Dendritic cell treated with granulocyte-macrophage colony-stimulating factor and Interleukin-4, amounts not matched to agents 40 ng/mL and 50 ng/mL, for 4 days (primary cell): ENCODE data around the gene KCTD2.
"Not testable (repeated sequence)": the region's sequence is repeated elsewhere in the genome, so short reads cannot be mapped to it uniquely, and the experiment has no call there.

ENCODE experiments used
- H3K27ac Mint-ChIP-seq: one replicate; pipeline ENCODE4 v1.8.0; 2022; ENCODE audit warnings: mild to moderate bottlenecking, mixed read lengths
- H3K27me3 Mint-ChIP-seq: one replicate; pipeline ENCODE4 v1.8.0; 2022; ENCODE audit warnings: mild to moderate bottlenecking, mixed read lengths
- H3K36me3 Mint-ChIP-seq: one replicate; pipeline ENCODE4 v1.8.0; 2022; ENCODE audit warnings: low read depth, mixed read lengths
- H3K4me1 Mint-ChIP-seq: one replicate; pipeline ENCODE4 v1.8.0; 2022; ENCODE audit warnings: low read depth, mixed read lengths
- H3K4me3 Mint-ChIP-seq: one replicate; pipeline ENCODE4 v1.8.0; 2022; ENCODE audit warnings: mild to moderate bottlenecking, moderate library complexity, mixed read lengths
- H3K9me3 Mint-ChIP-seq: one replicate; pipeline ENCODE4 v1.8.0; 2022; ENCODE audit warnings: mixed read lengths
- intact Hi-C: fragments of 100-400 bp; cut with micrococcal nuclease; formaldehyde crosslinking; loops from one replicate; pipeline ENCODE4 v1.15.0; 2022

KCTD2 gene

DNA sequence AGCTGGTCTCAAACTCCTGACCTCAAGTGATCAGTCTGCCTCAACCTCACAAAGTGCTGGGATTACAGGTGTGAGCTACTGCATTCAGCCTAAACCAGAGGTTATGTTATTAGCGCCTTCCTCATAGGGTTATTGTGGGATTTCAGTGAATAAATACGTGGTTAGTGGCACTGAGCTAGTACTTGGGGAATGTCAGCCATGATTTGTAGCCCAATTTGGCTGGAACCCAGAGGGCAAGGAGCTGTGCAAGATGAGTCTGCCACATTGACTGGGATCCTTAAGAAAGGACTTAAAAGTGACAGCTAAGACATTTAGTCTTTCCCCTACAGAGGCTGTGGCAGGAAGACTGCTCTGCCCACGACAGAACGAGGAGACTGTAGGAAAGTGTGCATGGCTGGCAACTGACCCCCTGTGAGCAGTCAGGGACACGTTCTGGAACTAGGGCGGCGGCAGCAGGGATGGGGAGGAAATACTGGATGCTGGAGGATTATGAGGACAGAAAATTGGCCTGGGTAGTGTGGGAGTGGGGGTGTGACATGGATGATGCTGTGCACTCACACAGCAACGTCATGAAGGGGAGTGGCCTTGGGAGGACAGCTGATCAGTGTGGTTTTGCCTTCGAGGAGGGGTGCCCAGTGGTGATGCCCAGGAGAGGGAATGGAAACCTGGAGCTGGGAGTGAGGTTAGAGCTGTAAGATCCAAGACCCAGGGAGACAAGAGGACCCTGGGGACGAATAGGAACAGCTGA, 14.9 kb upstream of the KCTD2 start:
- H3K4me3 Mint-ChIP-seq = peak overlapping the region; percentile 68

DNA sequence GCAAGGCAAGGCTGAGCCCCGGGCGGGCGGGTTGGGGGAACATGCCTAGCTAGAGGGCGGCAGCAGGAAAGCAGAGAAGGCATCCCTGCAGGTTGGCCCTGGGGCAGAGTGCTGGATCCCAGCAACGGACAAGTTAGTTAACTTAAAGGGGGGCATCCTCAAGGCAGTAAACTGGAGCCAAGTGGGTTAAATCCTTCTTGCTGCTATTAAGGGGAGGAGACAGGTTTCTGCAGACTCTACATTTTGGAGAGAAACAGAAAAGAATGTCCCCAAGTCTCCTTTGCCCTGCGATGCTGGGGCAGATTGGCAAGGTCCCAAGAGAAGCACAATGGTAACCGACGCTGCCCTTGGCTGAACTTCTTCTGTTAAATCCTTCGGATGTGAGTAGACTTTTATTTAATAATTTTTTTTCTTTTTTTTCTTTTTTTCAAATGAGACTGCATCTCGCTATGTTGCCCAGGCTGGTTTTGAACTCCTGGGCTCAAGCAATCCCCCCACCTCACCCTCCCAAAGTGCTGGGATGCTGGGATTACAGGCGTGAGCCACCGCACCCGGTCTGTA, 14.2 kb upstream of the KCTD2 start:
- intact Hi-C loops = loop anchor here (2.0 kb wide), 1 partner anchor 14 kb away; the partner anchor contains the start of genes ATP5PD and KCTD2
- H3K27me3 Mint-ChIP-seq = peaks cover 25% of the 10 kb centered on the region
- H3K4me1 Mint-ChIP-seq = peaks cover 42% of the 10 kb centered on the region
- peaks cover 14% of the 10 kb centered on the region for H3K9me3 Mint-ChIP-seq
- peak overlapping the region; percentile 48 for H3K27ac Mint-ChIP-seq
- H3K36me3 Mint-ChIP-seq = peaks cover 4% of the 10 kb centered on the region
- H3K4me3 Mint-ChIP-seq = peak overlapping the region; percentile 68

More for the DNA sequence above, 14.9 kb upstream of the KCTD2 start:
- H3K9me3 Mint-ChIP-seq = peaks cover 14% of the 10 kb centered on the region
- H3K27ac Mint-ChIP-seq = peak overlapping the region; percentile 48
- intact Hi-C loops = loop anchor here (2.0 kb wide), 1 partner anchor 15 kb away; the partner anchor contains the start of genes ATP5PD and KCTD2
- H3K4me1 Mint-ChIP-seq = peaks cover 43% of the 10 kb centered on the region
- H3K27me3 Mint-ChIP-seq = peaks cover 25% of the 10 kb centered on the region
- peaks cover 4% of the 10 kb centered on the region for H3K36me3 Mint-ChIP-seq

DNA sequence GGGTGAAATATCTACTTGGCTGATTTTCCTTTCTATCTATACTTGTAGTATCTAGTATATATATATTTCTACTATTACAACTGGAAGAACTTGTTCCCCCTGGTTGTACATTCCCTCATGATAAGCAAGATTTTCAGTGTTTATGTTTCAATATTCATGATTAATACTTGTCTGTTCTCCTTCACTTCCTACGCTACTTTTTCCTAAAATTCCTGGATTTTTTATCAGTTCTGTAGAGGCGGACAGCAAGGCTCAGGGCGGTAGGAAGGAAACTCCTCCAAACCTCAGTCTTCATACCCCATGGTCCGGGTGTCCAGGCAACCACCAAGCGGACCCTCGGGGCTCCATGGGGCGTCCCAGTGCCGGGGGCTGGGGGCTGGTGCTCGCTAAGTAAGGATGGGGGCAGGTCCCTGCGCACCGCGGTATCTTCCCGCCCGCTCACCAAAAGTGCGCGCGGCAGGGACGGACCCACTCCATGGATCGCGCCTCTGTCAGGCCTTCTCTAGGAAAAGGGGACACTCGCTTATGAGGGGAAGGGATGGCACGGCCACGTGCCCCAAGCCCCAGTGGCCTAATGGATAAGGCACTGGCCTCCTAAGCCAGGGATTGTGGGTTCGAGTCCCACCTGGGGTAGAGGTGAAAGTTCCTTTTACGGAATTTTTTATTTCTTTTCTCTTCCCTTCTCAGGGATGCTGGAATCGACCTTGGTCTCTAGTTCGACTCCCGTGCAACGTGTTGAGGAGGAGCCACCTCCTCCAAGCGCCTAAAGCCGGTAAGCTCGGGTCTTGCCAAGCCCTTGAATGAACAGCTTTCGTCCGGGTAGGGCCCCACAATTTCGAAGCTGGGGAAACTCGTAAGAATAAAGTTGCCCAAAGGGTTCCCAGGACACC, 13.4 kb upstream of the KCTD2 start:
- Mint-ChIP-seq H3K4me3 (peak overlapping the region; percentile 85), H3K9me3 (peaks cover 14% of the 10 kb centered on the region), H3K4me1 (peaks cover 42% of the 10 kb centered on the region), H3K27ac (peak overlapping the region; percentile 86), H3K36me3 (peaks cover 12% of the 10 kb centered on the region), H3K27me3 (peaks cover 25% of the 10 kb centered on the region)
- intact Hi-C loops = loop anchor here (2.0 kb wide), 1 partner anchor 13 kb away; the partner anchor contains the start of genes ATP5PD and KCTD2

DNA sequence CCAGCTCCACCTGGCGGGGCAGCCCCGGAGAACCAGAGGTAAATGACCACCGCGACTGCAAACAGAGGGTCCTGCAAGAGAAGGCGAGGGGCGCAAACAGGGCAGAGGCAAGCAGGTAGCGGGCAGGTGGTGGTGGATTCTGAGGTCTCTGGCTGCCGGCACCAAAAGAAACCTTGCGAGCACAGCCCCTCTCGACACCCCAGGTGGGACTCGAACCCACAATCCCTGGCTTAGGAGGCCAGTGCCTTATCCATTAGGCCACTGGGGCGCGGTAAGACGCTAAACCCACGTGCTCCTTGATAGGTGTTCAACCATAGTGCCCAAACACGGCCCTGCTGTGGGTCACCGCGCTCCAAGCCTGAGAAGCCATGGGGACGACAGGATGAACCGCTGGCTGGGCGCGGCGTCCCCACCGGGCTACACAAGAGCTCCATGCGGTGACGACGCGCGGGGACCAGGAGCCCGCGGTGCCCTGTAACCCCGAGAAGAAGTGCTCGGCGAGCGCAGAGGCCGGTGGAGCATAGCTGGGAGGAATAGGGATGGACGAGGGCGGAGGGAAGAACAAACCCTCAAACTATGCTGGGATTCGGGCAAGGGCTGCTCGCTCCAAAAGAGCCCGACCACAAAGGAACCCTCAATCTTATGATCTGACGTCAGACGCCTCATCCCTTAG, 12.7 kb upstream of the KCTD2 start:
- peak overlapping the region; percentile 86 for H3K27ac Mint-ChIP-seq
- H3K36me3 Mint-ChIP-seq = peaks cover 20% of the 10 kb centered on the region
- peaks cover 42% of the 10 kb centered on the region for H3K4me1 Mint-ChIP-seq
- peaks cover 25% of the 10 kb centered on the region for H3K27me3 Mint-ChIP-seq
- peaks cover 14% of the 10 kb centered on the region for H3K9me3 Mint-ChIP-seq
- intact Hi-C loops = no loop called here
- peak overlapping the region; percentile 85 for H3K4me3 Mint-ChIP-seq

DNA sequence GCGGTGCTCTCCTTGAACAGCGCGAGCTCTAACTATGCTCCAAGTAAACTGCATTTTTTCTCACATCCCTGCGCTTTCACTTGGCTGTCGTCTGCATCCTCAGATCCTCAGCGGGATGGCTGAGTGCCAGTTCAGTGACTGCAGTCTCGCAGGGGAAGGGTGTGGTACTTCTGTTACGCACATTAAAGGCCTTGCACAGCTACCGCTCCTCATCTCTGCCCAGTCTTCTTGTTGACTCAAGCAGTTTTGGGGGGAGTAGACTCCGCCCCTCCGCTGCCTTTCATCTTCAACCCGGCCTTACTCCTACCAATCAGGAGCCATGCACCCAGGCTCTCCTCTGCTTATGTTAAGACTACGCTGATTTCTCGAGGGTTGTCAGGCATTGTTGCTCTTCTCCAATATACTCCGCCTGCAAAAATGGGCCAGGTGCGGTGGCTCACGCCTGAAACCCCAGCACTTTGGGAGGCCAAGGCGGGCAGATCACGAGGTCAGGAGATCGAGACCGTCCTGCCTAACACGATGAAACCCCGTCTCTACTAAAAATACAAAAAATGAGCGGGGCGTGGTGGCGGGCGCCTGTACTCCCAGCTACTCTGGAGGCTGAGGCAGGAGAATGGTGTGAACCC, 10.3 kb upstream of the KCTD2 start:
- Mint-ChIP-seq H3K9me3 (no peaks in the 10 kb centered on the region), H3K4me1 (peaks cover 42% of the 10 kb centered on the region), H3K4me3 (peak overlapping the region; percentile 50), H3K27ac (peak overlapping the region; percentile 90), H3K27me3 (peaks cover 16% of the 10 kb centered on the region), H3K36me3 (peaks cover 44% of the 10 kb centered on the region)
- intact Hi-C loops = no loop called here

DNA sequence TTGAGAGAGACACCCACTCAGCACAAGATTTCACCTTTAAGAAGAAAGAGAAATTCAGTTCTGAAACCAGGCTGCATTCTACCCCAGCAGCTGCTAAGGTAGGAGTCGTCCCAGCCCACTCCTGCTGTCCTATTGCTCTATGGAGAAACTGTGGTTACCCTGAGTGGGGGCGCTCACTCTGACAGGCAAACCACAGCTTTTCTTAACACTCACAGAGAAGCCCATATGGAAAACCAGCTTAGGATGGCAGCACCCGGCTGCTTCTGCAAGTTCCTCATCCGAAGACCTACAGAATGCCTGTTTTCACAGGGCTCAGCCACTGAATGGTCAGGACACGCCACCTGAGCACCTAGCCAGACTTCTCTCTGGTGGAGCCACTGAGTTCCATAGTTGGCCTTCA, 7.8 kb upstream of the KCTD2 start:
- no peaks in the 10 kb centered on the region for H3K9me3 Mint-ChIP-seq
- peaks cover 3% of the 10 kb centered on the region for H3K27me3 Mint-ChIP-seq
- H3K4me1 Mint-ChIP-seq = peaks cover 21% of the 10 kb centered on the region
- intact Hi-C loops = no loop called here
- H3K27ac Mint-ChIP-seq = no peak overlapping the region
- H3K4me3 Mint-ChIP-seq = no peak overlapping the region
- H3K36me3 Mint-ChIP-seq = peaks cover 62% of the 10 kb centered on the region

DNA sequence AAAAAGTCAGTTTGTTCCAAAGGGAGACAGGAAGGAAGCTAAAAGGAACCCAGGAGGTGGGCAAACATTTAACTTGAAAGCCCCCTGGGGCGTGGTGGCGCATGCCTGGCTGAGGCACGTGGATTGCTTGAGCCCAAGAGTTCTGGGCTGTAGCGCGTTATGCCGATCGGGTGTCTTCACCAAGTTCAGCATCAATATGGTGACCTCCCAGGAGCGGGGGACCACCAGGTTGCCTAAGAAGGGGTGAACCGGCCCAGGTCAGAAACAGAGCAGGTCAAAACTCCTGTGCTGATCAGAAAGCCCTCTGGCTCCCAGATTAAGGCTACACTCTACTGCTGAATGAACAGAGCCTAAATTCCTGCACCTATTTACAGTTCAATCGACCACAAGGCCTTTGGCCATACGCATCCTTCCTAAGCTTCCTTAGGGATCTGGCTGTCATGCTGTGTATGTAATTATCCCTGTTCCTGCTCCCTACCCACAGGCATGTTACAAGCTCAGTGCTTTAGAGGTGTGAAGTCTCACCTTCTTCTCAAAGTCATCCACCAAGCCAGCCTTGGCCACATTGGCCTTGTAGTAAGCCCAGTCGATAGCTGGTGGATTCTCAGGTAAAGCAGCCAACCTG, 5.3 kb upstream of the KCTD2 start:
- intact Hi-C loops = no loop called here
- Mint-ChIP-seq H3K27ac (no peak overlapping the region), H3K4me3 (no peak overlapping the region), H3K36me3 (peaks cover 77% of the 10 kb centered on the region), H3K27me3 (no peaks in the 10 kb centered on the region), H3K9me3 (no peaks in the 10 kb centered on the region), H3K4me1 (peaks cover 20% of the 10 kb centered on the region)

DNA sequence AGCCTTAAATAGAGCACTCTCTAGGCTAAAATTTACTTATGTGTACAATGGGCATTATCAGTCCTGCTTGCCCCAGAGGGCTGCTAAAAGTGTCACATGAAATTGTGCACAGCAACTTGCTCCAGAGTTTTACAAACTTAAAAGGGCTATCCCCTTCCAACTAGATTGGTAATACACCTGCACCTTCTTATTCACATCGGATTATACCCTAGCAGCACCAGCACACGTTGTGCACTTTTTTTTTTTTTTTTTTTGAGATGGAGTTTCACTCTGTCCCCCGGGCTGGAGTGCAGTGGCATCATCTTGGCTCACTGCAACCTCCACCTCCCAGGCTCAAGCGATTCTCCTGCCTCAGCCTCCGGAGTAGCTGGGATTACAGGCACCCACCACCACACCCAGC, 3.2 kb upstream of the KCTD2 start:
- intact Hi-C loops = not testable (repeated sequence)

DNA sequence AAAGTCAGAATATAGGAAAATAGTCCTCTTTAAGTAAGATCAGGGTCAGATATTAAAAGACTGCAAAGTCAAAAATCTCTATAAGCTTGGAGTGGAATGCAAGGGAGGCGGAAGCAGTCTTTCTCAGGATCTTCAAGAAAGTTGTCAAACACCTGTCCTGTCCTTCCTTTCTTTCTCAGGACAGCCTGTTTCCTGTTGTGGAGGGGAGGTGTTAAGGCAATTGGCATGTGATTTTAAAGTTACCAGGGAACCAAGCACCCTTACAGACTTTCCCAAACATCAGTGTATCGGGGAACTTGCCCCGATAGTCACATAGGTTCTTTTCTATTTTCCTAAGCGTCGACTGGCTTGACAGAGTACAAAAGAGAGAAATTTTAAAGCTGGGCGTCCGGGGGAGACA, 2.3 kb upstream of the KCTD2 start:
- Mint-ChIP-seq H3K36me3 (peaks cover 65% of the 10 kb centered on the region), H3K4me3 (no peak overlapping the region), H3K27me3 (no peaks in the 10 kb centered on the region), H3K9me3 (no peaks in the 10 kb centered on the region), H3K4me1 (peaks cover 30% of the 10 kb centered on the region), H3K27ac (peak overlapping the region; percentile 37)
- intact Hi-C loops = no loop called here

More for the DNA sequence above, 3.2 kb upstream of the KCTD2 start:
- not testable (repeated sequence) for H3K27me3 Mint-ChIP-seq, H3K4me3 Mint-ChIP-seq, H3K9me3 Mint-ChIP-seq, H3K27ac Mint-ChIP-seq
- Mint-ChIP-seq H3K36me3 (peaks cover 73% of the 10 kb centered on the region), H3K4me1 (peaks cover 30% of the 10 kb centered on the region)

DNA sequence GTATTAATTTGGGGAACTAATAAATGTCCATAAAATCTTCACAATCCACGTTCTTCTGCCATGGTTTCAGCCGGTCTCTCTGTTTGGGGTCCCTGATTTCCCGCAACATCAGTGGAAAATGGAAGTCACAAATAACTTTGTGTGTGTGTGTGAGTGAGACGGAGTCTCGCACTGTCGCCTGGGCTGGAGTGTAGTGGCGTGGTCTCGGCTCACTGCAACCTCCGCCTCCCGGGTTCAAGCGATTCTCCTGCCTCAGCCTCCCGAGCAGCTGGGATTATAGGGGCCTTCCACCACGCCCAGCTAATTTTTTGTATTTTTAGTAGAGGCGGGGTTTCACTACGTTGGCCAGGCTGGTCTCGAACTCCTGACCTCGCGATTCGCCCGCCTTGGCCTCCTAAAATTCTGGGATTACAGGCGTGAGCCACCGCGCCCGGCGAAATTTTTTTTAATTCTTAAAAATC, 1.0 kb upstream of the KCTD2 start:
- H3K4me3 Mint-ChIP-seq = peak overlapping the region; percentile 99
- not testable (repeated sequence) for H3K9me3 Mint-ChIP-seq, H3K27me3 Mint-ChIP-seq
- peaks cover 65% of the 10 kb centered on the region for H3K36me3 Mint-ChIP-seq
- H3K4me1 Mint-ChIP-seq = peaks cover 30% of the 10 kb centered on the region
- peak overlapping the region; percentile 99 for H3K27ac Mint-ChIP-seq
- intact Hi-C loops = loop anchor here (2.0 kb wide), 1 partner anchor 13 kb away; no protein-coding TSS in a partner anchor

DNA sequence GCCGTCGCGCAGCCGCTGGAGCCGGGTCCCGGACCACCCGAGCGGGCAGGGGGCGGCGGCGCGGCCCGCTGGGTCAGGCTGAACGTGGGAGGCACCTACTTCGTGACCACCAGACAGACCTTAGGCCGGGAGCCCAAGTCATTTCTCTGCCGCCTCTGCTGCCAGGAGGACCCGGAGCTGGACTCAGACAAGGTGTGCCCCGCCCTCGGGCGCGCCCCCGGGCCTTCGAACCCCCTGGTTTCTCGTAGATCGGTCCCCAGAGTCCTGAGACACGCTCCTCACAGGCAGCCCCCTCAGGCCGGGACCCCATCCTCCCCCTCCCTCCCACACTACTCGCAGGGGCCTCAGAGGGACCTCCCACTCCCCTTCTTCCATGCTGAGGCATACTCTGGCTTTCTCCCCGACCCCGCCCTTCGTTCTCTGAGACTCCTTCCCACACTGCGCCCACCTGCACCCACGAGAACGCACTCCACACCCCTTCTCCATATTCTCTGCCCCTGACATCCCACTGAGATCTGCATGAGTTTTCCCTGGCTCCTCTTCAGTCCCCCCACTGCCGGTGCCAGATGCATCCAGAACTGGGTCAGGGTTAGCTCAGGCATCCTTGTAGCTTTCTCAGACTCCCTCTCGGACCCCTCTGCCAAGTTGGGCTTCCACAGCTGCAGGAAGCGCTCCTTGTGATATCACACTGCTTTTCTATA, 523 bp downstream of the KCTD2 start:
- Mint-ChIP-seq H3K9me3 (no peaks in the 10 kb centered on the region), H3K4me1 (peaks cover 30% of the 10 kb centered on the region), H3K27me3 (no peaks in the 10 kb centered on the region), H3K27ac (peak overlapping the region; percentile 99), H3K36me3 (peaks cover 65% of the 10 kb centered on the region), H3K4me3 (peak overlapping the region; percentile 84)
- intact Hi-C loops = loop anchor here (2.0 kb wide), 1 partner anchor 15 kb away; no protein-coding TSS in a partner anchor

DNA sequence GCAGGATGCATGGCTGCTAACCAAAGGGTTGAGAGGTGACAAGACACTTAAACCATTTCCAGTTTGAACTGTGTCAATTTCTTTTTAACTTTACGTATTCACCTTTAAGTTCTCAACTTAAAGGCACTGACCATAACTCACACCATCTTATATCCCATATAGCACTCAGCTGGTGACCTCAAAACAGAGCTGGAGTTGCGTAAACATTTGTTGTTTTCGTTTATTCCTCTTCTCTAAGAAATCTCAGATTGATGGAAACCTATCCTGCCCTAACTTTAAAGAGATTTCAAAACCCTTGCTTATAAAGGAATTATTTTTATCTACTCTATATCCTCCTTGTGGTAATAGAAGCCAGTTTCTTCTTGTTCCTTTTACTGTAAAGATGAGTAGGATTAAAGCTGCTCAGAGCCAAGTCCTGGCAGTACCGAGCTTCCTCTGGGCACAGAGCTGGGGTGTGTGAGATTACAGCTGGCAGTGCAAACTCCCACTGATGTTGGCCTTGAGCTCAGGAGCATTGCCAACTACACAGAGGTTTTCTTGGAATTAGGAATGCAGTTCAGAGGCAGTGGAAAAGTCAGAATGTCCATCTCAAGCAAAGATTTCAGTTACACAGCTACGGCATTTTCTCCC, 1.3 kb downstream of the KCTD2 start:
- peak overlapping the region; percentile 99 for H3K27ac Mint-ChIP-seq
- no peaks in the 10 kb centered on the region for H3K27me3 Mint-ChIP-seq
- peaks cover 30% of the 10 kb centered on the region for H3K4me1 Mint-ChIP-seq
- H3K36me3 Mint-ChIP-seq = peaks cover 69% of the 10 kb centered on the region
- peak overlapping the region; percentile 84 for H3K4me3 Mint-ChIP-seq
- H3K9me3 Mint-ChIP-seq = no peaks in the 10 kb centered on the region
- intact Hi-C loops = no loop called here
